ENCODE data around the gene ADAM10. TPM values are rescaled to one million over a fixed set of nuclear protein-coding genes. Genes with fewer than 3 reads are reported as not detected.

Gene ADAM10
- total RNA-seq, 4 donors from 2014 or later = 51.6 to 111 (median 63.3) TPM

GRCh38 chr15:58564981-58565380, 184.5 kb downstream of the ADAM10 start:
- no peak for ATAC-seq (ENCODE audit: low FRiP score)
- no peak for DNase-seq (ENCODE audit: low spot score)
- no peak for TF ChIP-seq CTCF (IDR thresholded peaks at IDR 0.05)

- no peak for ATAC-seq (ENCODE audit: low FRiP score)
- no peak for TF ChIP-seq CTCF (IDR thresholded peaks at IDR 0.05)
- no peak for DNase-seq (ENCODE audit: low spot score)
Measured at GRCh38 chr15:58562135-58562534, 187.4 kb downstream of the ADAM10 start.

- TF ChIP-seq CTCF (IDR thresholded peaks at IDR 0.05) = no peak
- ATAC-seq (ENCODE audit: low FRiP score) = no peak
- DNase-seq (ENCODE audit: low spot score) = no peak
Measured at GRCh38 chr15:58561321-58561720, 188.2 kb downstream of the ADAM10 start.

GRCh38 chr15:58559904-58560588, 189.5 kb downstream of the ADAM10 start:
- TF ChIP-seq CTCF (IDR thresholded peaks at IDR 0.05) = no peak
- DNase-seq (ENCODE audit: low spot score) (no peak), ATAC-seq (ENCODE audit: low FRiP score) (peak; percentile 65)

- TF ChIP-seq CTCF (IDR thresholded peaks at IDR 0.05) = no peak
- no peak for ATAC-seq (ENCODE audit: low FRiP score)
- DNase-seq (ENCODE audit: low spot score) = no peak
Measured at GRCh38 chr15:58558777-58559176, 190.7 kb downstream of the ADAM10 start.

DNA sequence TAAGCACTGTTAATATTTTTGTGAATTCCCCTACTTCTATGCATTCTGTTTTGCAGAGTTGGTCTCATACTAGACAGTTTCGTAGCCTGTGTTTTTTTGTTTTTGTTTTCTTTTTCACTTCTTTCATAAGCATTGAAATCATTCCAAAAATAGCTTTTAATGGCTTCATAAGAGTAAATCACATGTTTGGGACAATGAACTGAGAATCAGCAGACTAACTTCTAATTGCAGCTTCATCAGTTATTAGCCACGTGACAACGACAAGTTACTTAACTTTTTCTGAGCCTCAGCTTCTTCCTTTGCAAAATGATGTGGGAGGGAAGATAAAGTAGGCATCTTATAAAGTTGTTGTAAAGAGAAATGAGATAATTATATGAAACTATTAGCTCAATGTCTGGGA, 193.0 kb downstream of the ADAM10 start:
- ATAC-seq (ENCODE audit: low FRiP score) (no peak), DNase-seq (ENCODE audit: low spot score) (no peak)

More for the DNA sequence above, 193.0 kb downstream of the ADAM10 start:
- TF ChIP-seq CTCF (IDR thresholded peaks at IDR 0.05) = no peak
